Uterus (tissue), 4 donors: ENCODE measurements around the gene TMEM266. TPM values are rescaled to one million over a fixed set of nuclear protein-coding genes. Genes with fewer than 3 reads are reported as not detected.

ENCODE experiments used
- DNase-seq, 2 donors: peaks; one replicate each; pipeline ENCODE4 v3.0.0-alpha.2; 2019 to 2020
- H3K27ac ChIP-seq, 2 donors: fragments of 200-600 bp; sonication (generic); 1 replicate in 1 of 2; 2 replicates in 1 of 2; pipeline ENCODE4 v1.5.1; 2016 to 2018
- H3K27me3 ChIP-seq, 2 donors: fragments of 200-600 bp; sonication (generic); one replicate each; pipeline ENCODE4 v1.5.1; 2018 to 2019; ENCODE audit warnings: control low read depth in 1 of 2
- H3K36me3 ChIP-seq, 2 donors: fragments of 200-600 bp; sonication (generic); one replicate each; pipeline ENCODE4 v1.5.1; 2019; ENCODE audit warnings: control low read depth in 1 of 2
- H3K4me1 ChIP-seq, 2 donors: fragments of 200-600 bp; sonication (generic); one replicate each; pipeline ENCODE4 v1.5.1; 2018 to 2019; ENCODE audit warnings: control low read depth in 1 of 2
- H3K4me3 ChIP-seq, 2 donors: fragments of 200-600 bp; sonication (generic); 1 replicate in 1 of 2; 2 replicates in 1 of 2; pipeline ENCODE4 v1.5.1; 2018 to 2019; ENCODE audit warnings: mild to moderate bottlenecking in 1 of 2
- H3K9me3 ChIP-seq, 2 donors: fragments of 200-600 bp; sonication (generic); one replicate each; pipeline ENCODE4 v1.5.1; 2019; ENCODE audit warnings: control low read depth in 1 of 2
- CTCF ChIP-seq, 4 experiments: fragments of 200-600 bp in 2 of 4; fragments of 450-650 bp in 2 of 4; sonication (generic) in 2 of 4; IDR thresholded peaks; one replicate each; pipeline ENCODE4 v1.5.1; 2016 to 2019; ENCODE audit warnings: antibody characterized with exemption in 4 of 4, mild to moderate bottlenecking in 2 of 4, moderate library complexity in 1 of 4
- POLR2A ChIP-seq, 2 donors: fragments of 450-650 bp; IDR thresholded peaks; one replicate each; pipeline ENCODE4 v1.6.1; 2016; ENCODE audit warnings: antibody characterized with exemption in 2 of 2, mild to moderate bottlenecking in 1 of 2, moderate library complexity in 1 of 2
- intact Hi-C: fragments of 100-400 bp; cut with DNase I; formaldehyde crosslinking; loops from one replicate; pipeline ENCODE4 v1.15.1; 2023; ENCODE audit warnings: low total_unique reads
- total RNA-seq, 4 donors: library from RNA; depleted of rRNA in 3 of 4; stranded (reverse); fragments of >200 nt in 3 of 4; gene quantifications; one replicate each; pipeline versions ENCODE4 v1.1.0 to v1.2.4, GENCODE V29; 2014 to 2023
- donor health status: DM: yes; HTN: yes; CAD: no.

Gene TMEM266
- total RNA-seq, 4 donors from 2014 or later: 0.35 TPM; not detected in 3

- Histone ChIP-seq H3K36me3 (no peaks in the 10 kb centered on the region), H3K9me3 (no peaks in the 10 kb centered on the region), H3K27me3 (no peaks in the 10 kb centered on the region), H3K27ac (no peak overlapping the region), H3K4me1 (peaks cover 0 to 8% of the 10 kb centered on the region in 2 donors), H3K4me3 (no peak overlapping the region)
- intact Hi-C loops: no loop called here
- no peak for TF ChIP-seq POLR2A (IDR thresholded peaks at IDR 0.05)
- no peak for TF ChIP-seq CTCF (IDR thresholded peaks at IDR 0.05)
- DNase-seq: no peak
Measured at GRCh38 chr15:76174654-76175053, 114.9 kb downstream of the TMEM266 start.

GRCh38 chr15:76175442-76175841, 115.7 kb downstream of the TMEM266 start:
- Histone ChIP-seq H3K27ac (no peak overlapping the region), H3K4me3 (no peak overlapping the region), H3K36me3 (no peaks in the 10 kb centered on the region), H3K4me1 (peaks cover 0 to 8% of the 10 kb centered on the region in 2 donors), H3K27me3 (no peaks in the 10 kb centered on the region), H3K9me3 (no peaks in the 10 kb centered on the region)
- TF ChIP-seq CTCF (IDR thresholded peaks at IDR 0.05) (no peak), POLR2A (IDR thresholded peaks at IDR 0.05) (no peak)
- intact Hi-C loops: no loop called here
- no peak for DNase-seq

GRCh38 chr15:76176059-76176458, 116.3 kb downstream of the TMEM266 start:
- intact Hi-C loops: no loop called here
- Histone ChIP-seq H3K36me3 (no peaks in the 10 kb centered on the region), H3K27ac (no peak overlapping the region), H3K4me3 (no peak overlapping the region), H3K27me3 (no peaks in the 10 kb centered on the region), H3K9me3 (no peaks in the 10 kb centered on the region), H3K4me1 (peaks cover 0 to 8% of the 10 kb centered on the region in 2 donors)
- DNase-seq: no peak
- TF ChIP-seq CTCF (IDR thresholded peaks at IDR 0.05): no peak
- TF ChIP-seq POLR2A (IDR thresholded peaks at IDR 0.05): no peak

GRCh38 chr15:76176487-76177085, 116.8 kb downstream of the TMEM266 start:
- intact Hi-C loops: no loop called here
- no peak for TF ChIP-seq CTCF (IDR thresholded peaks at IDR 0.05)
- Histone ChIP-seq H3K4me3 (no peak overlapping the region), H3K36me3 (no peaks in the 10 kb centered on the region), H3K27me3 (no peaks in the 10 kb centered on the region), H3K4me1 (peaks cover 0 to 8% of the 10 kb centered on the region in 2 donors), H3K9me3 (no peaks in the 10 kb centered on the region), H3K27ac (no peak overlapping the region)
- no peak for DNase-seq

GRCh38 chr15:76177491-76178040, 117.8 kb downstream of the TMEM266 start:
- peaks cover 0 to 8% of the 10 kb centered on the region in 2 donors for H3K4me1 ChIP-seq
- H3K27ac ChIP-seq: no peak overlapping the region
- no peaks in the 10 kb centered on the region for H3K9me3 ChIP-seq
- TF ChIP-seq POLR2A (IDR thresholded peaks at IDR 0.05) (no peak), CTCF (IDR thresholded peaks at IDR 0.05) (no peak)
- no peaks in the 10 kb centered on the region for H3K36me3 ChIP-seq
- intact Hi-C loops: no loop called here
- no peak for DNase-seq
- H3K4me3 ChIP-seq: no peak overlapping the region
- H3K27me3 ChIP-seq: no peaks in the 10 kb centered on the region
